Neutrophil (primary cell): Measurements from ENCODE around the gene LPGAT1.

Experiments used
- H3K27ac ChIP-seq: fragments of 200-600 bp; sonication (generic); 2 replicates; pipeline ENCODE4 v1.5.1; 2016; ENCODE audit warnings: mild to moderate bottlenecking, moderate library complexity
- H3K27me3 ChIP-seq: fragments of 200-600 bp; sonication (generic); 2 replicates; pipeline ENCODE4 v1.6.0; 2016; ENCODE audit warnings: mild to moderate bottlenecking
- H3K36me3 ChIP-seq: fragments of 200-600 bp; sonication (generic); 2 replicates; pipeline ENCODE4 v1.5.1; 2017
- H3K4me1 ChIP-seq, 2 experiments: fragments of 200-600 bp in 1 of 2; sonication (generic) in 1 of 2; 1 replicate in 1 of 2; 2 replicates in 1 of 2; pipeline versions ENCODE4 v1.5.1 to v1.6.1; 2013 to 2016; ENCODE audit warnings: low read depth in 1 of 2, low read length in 1 of 2, mild to moderate bottlenecking in 1 of 2, moderate library complexity in 1 of 2; ENCODE audit not compliant: control insufficient read depth in 1 of 2, insufficient read depth in 1 of 2
- H3K4me3 ChIP-seq, 2 experiments: fragments of 200-600 bp in 1 of 2; sonication (generic) in 1 of 2; 1 replicate in 1 of 2; 2 replicates in 1 of 2; pipeline ENCODE4 v1.5.1; 2013 to 2016; ENCODE audit warnings: low read depth in 1 of 2, low read length in 1 of 2, mild to moderate bottlenecking in 1 of 2, moderate library complexity in 1 of 2
- H3K9me3 ChIP-seq: fragments of 200-600 bp; sonication (generic); 2 replicates; pipeline ENCODE4 v1.5.1; 2016
- CTCF ChIP-seq: fragments of 200-600 bp; sonication (generic); IDR thresholded peaks from 2 replicates; pipeline ENCODE4 v1.5.1; 2016; ENCODE audit warnings: antibody characterized with exemption

LPGAT1 gene

GRCh38 chr1:211812584-211812983 is 18.0 kb downstream of the LPGAT1 start:
- no peak for TF ChIP-seq CTCF
- no peaks in the 10 kb centered on the region for H3K9me3 ChIP-seq
- H3K27me3 ChIP-seq = no peaks in the 10 kb centered on the region
- peaks cover 6% of the 10 kb centered on the region for H3K36me3 ChIP-seq
- H3K4me3 ChIP-seq = peak overlapping the region in 1 of 2 experiments; percentile 3
- peak overlapping the region; percentile 86 for H3K27ac ChIP-seq
- peaks cover 74 to 80% of the 10 kb centered on the region in 2 experiments for H3K4me1 ChIP-seq

- TF ChIP-seq CTCF = no peak
Measured at GRCh38 chr1:211811848-211812247, 18.7 kb downstream of the LPGAT1 start.

GRCh38 chr1:211811126-211811525 is 19.4 kb downstream of the LPGAT1 start:
- H3K27ac ChIP-seq = peak overlapping the region; percentile 86
- peaks cover 6% of the 10 kb centered on the region for H3K36me3 ChIP-seq
- H3K9me3 ChIP-seq = no peaks in the 10 kb centered on the region
- TF ChIP-seq CTCF = no peak
- H3K4me3 ChIP-seq = no peak overlapping the region
- H3K4me1 ChIP-seq = peaks cover 61 to 68% of the 10 kb centered on the region in 2 experiments
- no peaks in the 10 kb centered on the region for H3K27me3 ChIP-seq

More at GRCh38 chr1:211811848-211812247, 18.7 kb downstream of the LPGAT1 start:
- peak overlapping the region; percentile 86 for H3K27ac ChIP-seq
- no peaks in the 10 kb centered on the region for H3K27me3 ChIP-seq
- no peaks in the 10 kb centered on the region for H3K9me3 ChIP-seq
- H3K36me3 ChIP-seq = peaks cover 6% of the 10 kb centered on the region
- peaks cover 69 to 75% of the 10 kb centered on the region in 2 experiments for H3K4me1 ChIP-seq
- peak overlapping the region in 1 of 2 experiments; percentile 3 for H3K4me3 ChIP-seq

- H3K9me3 ChIP-seq = no peaks in the 10 kb centered on the region
- no peak for TF ChIP-seq CTCF
Measured at GRCh38 chr1:211808475-211808874, 22.1 kb downstream of the LPGAT1 start.

GRCh38 chr1:211804915-211805314 is 25.6 kb downstream of the LPGAT1 start:
- Histone ChIP-seq H3K36me3 (peaks cover 11% of the 10 kb centered on the region), H3K27ac (no peak overlapping the region), H3K4me1 (peaks cover 0 to 9% of the 10 kb centered on the region in 2 experiments), H3K27me3 (no peaks in the 10 kb centered on the region), H3K9me3 (no peaks in the 10 kb centered on the region), H3K4me3 (no peak overlapping the region)
- TF ChIP-seq CTCF = no peak

More at GRCh38 chr1:211808475-211808874, 22.1 kb downstream of the LPGAT1 start:
- no peak overlapping the region for H3K4me3 ChIP-seq
- H3K36me3 ChIP-seq = peaks cover 11% of the 10 kb centered on the region
- H3K27ac ChIP-seq = no peak overlapping the region
- H3K4me1 ChIP-seq = peaks cover 35 to 43% of the 10 kb centered on the region in 2 experiments
- H3K27me3 ChIP-seq = no peaks in the 10 kb centered on the region
